Amniotic stem cell (primary cell): Measurements from ENCODE around the gene MEMO1.
"Not testable (repeated sequence)": the region's sequence is repeated elsewhere in the genome, so short reads cannot be mapped to it uniquely, and the experiment has no call there.

ENCODE experiments used
- DNase-seq: peaks from one replicate; lab custom pipeline; 2025; lab: John Stamatoyannopoulos, UW

The MEMO1 gene

DNA sequence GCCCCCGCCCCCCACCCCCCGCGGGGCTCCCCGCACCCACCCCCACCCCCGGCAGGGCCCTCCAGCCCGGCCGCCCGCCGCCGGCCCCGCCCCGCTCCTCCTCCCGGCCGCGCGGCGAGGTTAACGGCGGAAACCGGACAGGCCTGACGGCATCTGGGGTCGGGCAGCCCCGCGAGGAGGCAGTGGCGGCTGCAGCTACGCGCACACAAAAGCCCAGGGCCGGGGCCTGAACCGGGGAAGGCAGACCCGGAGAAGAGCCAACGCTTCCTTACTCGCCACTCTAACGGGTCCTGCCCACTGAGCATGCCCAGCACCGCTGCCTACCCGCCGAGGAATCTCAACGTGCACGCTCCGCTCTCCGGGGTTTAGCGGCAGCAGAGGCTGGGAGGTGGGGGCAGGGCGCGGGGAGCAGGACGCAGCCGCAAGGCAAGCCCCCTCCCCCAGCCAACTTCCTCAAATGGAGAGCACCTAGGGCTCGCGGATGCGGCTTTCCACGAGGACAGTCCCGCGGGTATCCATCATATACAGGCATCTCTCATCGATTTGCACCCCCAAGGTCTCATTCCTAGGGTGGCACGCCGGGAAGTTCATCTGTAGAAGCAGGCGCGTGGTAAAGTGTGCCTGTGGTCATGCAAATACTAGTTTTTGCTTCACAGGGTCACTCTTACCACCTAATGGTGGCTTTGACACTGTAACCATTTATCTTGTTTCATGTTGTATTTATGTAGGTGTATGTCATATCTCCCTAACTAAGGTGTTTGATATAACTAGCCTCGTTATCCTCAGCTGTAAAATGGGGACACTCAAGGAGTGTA is at the start of gene MEMO1:
Gene MEMO1, minus strand, starts transcription at position 339 of the 815 bp plus-strand sequence. CDS start 761 bp downstream, outside the sequence.
- peak; percentile 74 for DNase-seq

DNA sequence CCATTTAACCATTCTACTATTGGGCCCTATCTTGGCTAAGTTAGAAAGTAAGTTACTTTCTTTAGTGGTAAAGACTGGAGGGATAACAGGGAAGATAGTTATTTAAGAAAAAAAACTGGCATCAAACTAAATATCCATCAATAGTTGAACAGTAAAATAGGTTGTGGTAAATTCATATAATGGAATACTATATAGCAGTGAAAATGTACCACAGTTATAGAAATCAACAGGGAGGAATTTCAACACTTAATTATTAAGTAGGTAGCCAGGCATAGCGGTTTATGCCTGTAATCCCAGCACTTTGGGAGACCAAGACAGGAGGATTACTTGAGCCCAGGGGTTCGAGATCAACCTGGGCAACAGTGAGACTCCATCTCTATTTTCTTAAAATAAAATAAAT is 49.5 kb upstream of the MEMO1 start:
- no peak for DNase-seq

- no peak for DNase-seq
These were observed 47.3 kb upstream of the MEMO1 start for GRCh38 chr2:32058130-32058529.

- DNase-seq = not testable (repeated sequence)
These were observed 43.8 kb upstream of the MEMO1 start for GRCh38 chr2:32054583-32054982.

DNA sequence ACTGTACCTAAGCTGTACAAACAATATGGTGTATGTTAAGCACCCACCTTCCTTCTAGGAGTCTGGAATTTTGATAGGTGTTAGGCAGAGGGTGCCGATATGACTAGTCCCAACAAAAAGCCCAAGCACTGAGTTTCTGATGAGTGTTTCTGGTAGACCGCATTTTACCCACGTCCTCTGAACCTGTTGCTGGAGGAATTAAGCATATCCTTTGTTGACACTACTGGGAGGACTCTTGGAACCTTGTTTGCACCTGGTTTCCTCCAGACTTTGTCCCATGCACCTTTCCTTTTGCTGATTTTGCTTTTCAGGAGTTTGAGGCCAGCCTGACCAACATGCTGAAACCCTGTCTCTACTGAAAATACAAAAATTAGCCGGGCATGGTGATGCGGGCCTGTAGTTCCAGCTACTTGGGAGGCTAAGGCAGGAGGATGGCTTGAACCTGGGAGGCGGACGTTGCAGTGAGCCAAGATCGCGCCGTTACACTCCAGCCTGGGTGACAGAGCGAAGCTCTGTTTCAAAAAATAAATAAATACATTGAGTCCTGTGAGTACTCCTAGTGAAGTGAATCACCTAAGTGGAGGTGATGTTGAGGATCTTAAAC is 41.1 kb upstream of the MEMO1 start:
- no peak for DNase-seq

DNA sequence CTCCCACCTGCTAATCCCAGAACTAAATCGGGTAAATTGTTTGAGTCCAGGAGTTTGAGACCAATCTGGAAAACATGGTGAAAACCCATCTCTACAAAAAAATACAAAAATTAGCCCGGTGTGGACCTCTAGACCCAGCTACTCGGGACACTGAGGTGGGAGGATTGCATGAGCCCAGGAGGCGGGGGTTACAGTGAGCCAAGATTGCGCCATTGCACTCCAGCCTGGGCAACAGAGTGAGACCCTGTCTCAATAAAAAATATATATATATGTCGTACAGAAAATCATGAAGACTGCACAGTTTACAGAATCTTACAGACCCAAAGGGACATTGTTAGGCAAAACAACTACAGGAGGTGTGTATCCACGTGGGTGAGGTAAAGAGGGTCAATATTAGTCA is 32.8 kb upstream of the MEMO1 start:
- DNase-seq = no peak

GRCh38 chr2:32039447-32040219 is 28.8 kb upstream of the MEMO1 start, which contains the start of gene DPY30:
Gene DPY30, minus strand, starts transcription at chr2:32039805. Its CDS starts 349 bp downstream, at chr2:32039456.
- DNase-seq = peak; percentile 57

DNA sequence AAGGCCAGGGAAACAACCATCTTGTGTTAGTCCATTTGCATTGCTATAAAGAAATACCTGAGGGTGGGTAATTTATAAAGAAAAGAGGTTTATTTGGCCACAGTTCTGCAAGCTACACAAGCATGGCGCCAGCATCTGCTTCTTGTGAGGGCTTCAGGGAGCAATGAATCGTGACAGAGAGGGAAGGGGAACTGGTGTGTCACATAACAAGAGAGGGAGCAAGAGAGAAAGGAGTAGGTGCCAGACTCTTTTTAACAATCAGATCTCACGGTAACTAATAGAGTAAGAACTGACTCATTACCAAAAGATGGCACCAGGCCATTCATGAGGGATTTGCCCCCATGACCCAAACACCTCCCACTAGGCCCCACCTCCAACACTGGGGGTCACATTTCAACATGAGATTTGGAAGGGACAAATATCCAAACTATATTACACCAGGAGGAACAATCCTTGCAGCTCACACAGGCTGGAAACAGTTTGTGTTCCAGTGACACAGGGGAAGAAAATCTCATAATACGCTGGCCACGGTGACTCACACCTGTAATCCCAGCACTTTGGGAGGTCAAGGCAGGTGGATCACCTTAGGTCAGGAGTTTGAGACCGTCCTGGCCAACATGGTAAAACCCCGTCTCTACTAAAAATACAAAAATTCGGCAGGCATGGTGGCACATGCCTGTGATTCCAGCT is 23.5 kb upstream of the MEMO1 start:
- DNase-seq = not testable (repeated sequence)

DNA sequence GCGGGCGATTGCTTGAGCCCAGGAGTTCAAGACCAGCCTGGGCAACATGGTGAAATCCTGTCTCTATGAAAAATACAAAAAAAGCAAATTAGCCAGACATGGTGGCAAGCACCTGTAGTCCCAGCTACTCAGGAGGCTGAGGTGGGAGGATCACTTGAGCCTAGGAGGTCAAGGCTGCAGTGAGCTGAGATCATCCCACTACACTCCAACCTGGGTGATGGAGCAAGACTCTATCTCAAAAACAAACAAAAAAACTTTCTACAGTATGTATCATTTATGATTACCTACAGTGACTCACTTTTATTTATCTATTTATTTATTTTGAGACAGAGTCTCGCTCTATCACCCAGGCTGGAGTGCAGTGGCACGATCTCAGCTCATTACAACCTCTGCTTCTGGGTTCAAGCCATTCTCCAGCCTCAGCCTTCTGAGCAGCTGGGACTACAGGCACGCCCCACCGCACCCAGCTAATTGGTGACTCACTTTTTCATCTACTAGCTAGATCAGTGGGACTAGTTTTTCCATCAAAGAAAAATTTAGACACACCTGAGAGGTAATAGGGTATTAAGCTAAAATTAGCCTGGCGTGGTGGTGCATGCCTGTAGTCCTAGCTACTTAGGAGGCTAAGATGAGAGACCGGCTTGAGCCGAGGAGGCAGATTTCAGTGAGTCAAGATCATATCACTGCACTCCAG is 8.1 kb upstream of the MEMO1 start:
- not testable (repeated sequence) for DNase-seq

DNA sequence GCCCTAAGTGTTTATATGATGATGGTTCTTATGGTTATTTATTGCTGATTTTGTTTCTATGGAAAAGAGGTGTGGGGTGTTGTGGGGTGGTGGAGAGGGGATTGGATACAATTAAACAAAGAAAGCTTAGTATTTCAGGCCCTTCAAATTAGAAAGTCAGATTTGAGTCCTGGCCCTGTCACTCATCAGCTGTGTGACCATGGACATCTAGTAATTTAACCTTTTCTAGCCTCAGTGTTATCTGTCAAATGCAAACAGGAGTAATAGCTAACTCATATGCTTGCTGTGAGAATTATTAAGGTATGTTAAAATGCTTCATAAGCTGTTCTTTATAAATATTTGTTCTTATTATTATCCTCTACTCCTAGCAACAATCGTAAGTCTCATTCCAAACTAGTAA is 2.1 kb upstream of the MEMO1 start:
- no peak for DNase-seq

DNA sequence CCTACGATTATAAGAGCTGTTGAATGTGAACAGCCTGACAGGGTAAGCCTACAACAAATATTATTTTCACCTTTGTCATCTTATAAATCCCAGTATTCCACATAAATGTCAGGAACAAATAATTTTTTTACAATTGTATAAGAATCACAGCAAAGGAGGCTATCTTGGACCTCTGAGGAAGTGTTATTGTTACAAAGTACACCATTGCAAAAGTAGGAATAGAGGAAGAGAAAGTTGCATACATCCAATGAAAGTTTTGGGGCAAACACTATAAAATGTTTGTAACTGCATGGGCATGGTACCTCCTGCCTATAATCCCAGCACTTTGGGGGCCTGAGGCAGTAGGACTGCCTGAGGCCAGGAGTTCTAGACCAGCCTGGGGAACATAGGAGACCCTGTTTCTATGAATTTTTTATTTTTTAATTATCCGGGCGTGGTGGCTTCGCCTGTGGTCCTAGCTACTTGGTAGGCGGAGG is 715 bp upstream of the MEMO1 start:
- no peak for DNase-seq

- DNase-seq = not testable (repeated sequence)
These were observed 533 bp downstream of the MEMO1 start for GRCh38 chr2:32010280-32010669.

- DNase-seq = no peak
These were observed 1.1 kb downstream of the MEMO1 start for GRCh38 chr2:32009516-32010256.

DNA sequence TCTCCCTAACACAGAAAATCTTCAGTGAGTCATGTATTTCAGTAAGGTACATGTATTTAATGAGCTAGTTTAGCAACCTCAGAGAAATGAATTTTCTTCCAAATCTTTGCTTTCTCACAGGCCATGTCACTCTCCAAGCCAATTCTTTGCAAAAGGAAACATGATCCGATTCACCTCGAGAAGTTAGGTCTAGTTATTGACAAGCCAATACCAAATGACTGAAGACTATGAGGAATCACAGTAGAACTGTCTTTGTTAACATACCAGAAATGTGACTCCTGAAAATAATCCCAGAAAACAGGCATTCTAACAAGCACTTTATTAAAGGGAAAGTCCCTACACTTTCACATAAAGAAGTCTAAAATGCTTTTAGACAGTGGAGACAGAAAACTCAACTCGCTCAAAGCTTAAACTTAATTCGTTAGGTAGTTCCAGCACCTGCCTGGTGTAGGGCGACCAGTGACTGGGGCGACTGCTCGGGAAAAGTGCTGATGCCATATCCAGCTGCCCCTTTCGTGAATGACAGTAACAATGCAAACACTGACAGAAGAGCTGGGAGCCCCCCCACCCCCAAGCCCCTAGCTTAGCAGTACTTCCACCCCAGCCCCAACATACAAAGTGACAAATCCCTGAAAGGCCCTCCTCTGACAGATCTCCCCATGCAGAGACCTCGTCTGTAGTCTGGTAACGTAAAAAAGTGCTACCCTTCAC is 1.8 kb downstream of the MEMO1 start:
- DNase-seq = no peak

GRCh38 chr2:32007121-32007391 is 3.8 kb downstream of the MEMO1 start:
- no peak for DNase-seq

DNA sequence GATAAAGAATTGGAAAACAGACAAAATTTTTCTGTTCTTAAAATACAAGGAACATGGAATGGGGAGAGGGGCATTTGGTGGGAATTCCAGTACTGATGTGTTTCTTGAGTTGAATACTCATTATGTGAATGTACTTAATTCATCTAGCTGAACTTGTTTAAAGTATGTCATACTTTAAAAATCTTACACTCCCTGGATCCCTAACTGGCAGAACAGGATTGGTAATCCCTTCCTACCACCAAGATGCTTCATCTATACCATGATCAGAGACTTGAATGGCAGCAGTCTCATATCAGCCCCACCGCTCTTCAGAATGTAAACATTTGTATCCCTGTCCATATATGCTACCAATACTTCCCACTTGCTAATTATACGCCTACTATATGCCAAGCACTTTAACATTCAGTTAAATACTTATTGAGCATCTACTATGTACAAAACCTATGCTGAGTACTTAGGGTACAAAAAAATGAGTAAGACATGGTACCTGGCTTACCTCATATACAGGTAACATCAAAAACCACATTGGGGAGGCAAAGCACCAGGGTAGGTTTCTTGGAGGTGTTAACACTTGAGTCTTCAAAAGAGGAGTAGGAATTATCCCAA is 5.3 kb downstream of the MEMO1 start:
- no peak for DNase-seq

GRCh38 chr2:32003791-32004190 is 7.0 kb downstream of the MEMO1 start:
- no peak for DNase-seq

GRCh38 chr2:32002406-32002805 is 8.4 kb downstream of the MEMO1 start:
- DNase-seq = no peak

DNA sequence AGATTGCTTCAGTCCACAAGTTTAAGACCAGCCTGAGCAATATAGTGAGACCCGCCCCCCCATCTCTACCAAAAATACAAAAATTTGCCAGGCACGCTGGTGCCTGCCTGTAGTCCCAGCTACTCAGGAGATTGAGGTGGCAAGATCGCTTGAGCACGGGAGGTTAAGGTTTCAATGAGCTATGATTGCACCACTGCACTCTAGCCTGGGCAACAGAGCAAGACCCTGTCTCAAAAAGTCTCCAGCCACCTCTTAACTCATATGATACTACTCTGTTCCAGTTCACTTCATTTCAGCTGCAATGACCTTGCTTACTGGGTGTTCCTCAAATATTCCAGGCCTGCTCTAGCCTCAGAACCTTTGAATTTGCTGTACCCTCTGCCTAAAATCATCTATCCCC is 11.4 kb downstream of the MEMO1 start:
- no peak for DNase-seq
